Stimulated activated CD8-positive, alpha-beta memory T cell treated with anti-CD3 and anti-CD28 coated beads, Interleukin-15, amount 100 ng/mL, for 24 hours (primary cell): ENCODE measurements around the gene LPIN1.
"Not testable (repeated sequence)": the region's sequence is repeated elsewhere in the genome, so short reads cannot be mapped to it uniquely, and the experiment has no call there.

ENCODE experiments used
- DNase-seq: peaks from one replicate; pipeline ENCODE4 v3.0.0-alpha.2; 2020; ENCODE audit warnings: low read depth

LPIN1 gene

GRCh38 chr2:11716689-11717321 lies 29.6 kb upstream of the LPIN1 start:
- DNase-seq = no peak

- DNase-seq = no peak
Observed at GRCh38 chr2:11717623-11718022, 28.8 kb upstream of the LPIN1 start.

- DNase-seq = no peak
Observed at GRCh38 chr2:11718606-11719005, 27.8 kb upstream of the LPIN1 start.

GRCh38 chr2:11719230-11719977 lies 27.0 kb upstream of the LPIN1 start:
- no peak for DNase-seq

GRCh38 chr2:11720752-11721151 lies 25.7 kb upstream of the LPIN1 start:
- no peak for DNase-seq

GRCh38 chr2:11722292-11723060 lies 24.0 kb upstream of the LPIN1 start:
- DNase-seq = no peak

GRCh38 chr2:11723061-11723371 lies 23.4 kb upstream of the LPIN1 start:
- DNase-seq = no peak

- no peak for DNase-seq
Observed at GRCh38 chr2:11724151-11724550, 22.3 kb upstream of the LPIN1 start.

GRCh38 chr2:11726384-11726783 lies 20.0 kb upstream of the LPIN1 start:
- no peak for DNase-seq

GRCh38 chr2:11729362-11730212 lies 16.8 kb upstream of the LPIN1 start:
- DNase-seq = no peak

GRCh38 chr2:11731214-11731984 lies 15.0 kb upstream of the LPIN1 start:
- DNase-seq = not testable (repeated sequence)

GRCh38 chr2:11732587-11732986 lies 13.8 kb upstream of the LPIN1 start:
- DNase-seq = no peak

GRCh38 chr2:11737852-11738251 lies 8.6 kb upstream of the LPIN1 start:
- DNase-seq = not testable (repeated sequence)

GRCh38 chr2:11738589-11739436 lies 7.6 kb upstream of the LPIN1 start:
- DNase-seq = no peak

- DNase-seq = no peak
Observed at GRCh38 chr2:11740723-11741122, 5.7 kb upstream of the LPIN1 start.

GRCh38 chr2:11742317-11742701 lies 4.1 kb upstream of the LPIN1 start:
- no peak for DNase-seq

GRCh38 chr2:11742702-11743357 lies 3.6 kb upstream of the LPIN1 start:
- DNase-seq = no peak

GRCh38 chr2:11743366-11743765 lies 3.1 kb upstream of the LPIN1 start:
- DNase-seq = no peak

- DNase-seq = no peak
Observed at GRCh38 chr2:11743846-11744553, 2.4 kb upstream of the LPIN1 start.
